Sigmoid colon (tissue), 4 donors: Measurements from ENCODE around the gene PAK5.

Experiments
- POLR2AphosphoS5 ChIP-seq, 4 donors: sonication (generic); formaldehyde crosslinking; IDR thresholded peaks; one replicate each; pipeline ENCODE4 v1.6.1; 2017; ENCODE audit warnings: antibody characterized with exemption in 4 of 4
- TF ChIP-seq, protein P1 (sequence below), 4 experiments: fragments of 450-650 bp in 3 of 4; fragments of 200-600 bp in 1 of 4; IDR thresholded peaks; one replicate each; pipeline ENCODE4 v1.5.1; 2016 to 2019; ENCODE audit warnings: antibody characterized with exemption in 4 of 4, mild to moderate bottlenecking in 3 of 4, moderate library complexity in 2 of 4

DNA sequence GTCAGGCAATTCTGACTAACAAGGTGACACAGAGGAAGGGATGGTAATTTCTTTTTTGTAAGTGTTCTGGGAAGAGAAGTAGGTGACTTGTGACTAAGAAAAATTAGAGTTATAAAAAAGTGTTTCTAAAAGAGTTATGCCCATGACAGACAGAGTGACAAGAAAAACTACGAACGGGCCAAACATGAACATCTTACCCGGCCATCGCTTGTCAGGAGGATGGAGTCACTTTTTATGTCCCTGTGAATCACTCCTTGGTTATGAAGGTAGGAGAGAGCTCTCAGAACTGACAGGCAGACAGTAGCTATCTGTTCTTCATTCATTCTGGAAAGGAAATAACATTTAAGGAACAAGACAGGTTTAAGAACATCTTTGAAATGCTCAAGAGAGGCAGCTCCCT, 281.5 kb downstream of the PAK5 start:
- TF ChIP-seq POLR2AphosphoS5 (IDR thresholded peaks at IDR 0.05), result no peak
- TF ChIP-seq, protein P1, sequence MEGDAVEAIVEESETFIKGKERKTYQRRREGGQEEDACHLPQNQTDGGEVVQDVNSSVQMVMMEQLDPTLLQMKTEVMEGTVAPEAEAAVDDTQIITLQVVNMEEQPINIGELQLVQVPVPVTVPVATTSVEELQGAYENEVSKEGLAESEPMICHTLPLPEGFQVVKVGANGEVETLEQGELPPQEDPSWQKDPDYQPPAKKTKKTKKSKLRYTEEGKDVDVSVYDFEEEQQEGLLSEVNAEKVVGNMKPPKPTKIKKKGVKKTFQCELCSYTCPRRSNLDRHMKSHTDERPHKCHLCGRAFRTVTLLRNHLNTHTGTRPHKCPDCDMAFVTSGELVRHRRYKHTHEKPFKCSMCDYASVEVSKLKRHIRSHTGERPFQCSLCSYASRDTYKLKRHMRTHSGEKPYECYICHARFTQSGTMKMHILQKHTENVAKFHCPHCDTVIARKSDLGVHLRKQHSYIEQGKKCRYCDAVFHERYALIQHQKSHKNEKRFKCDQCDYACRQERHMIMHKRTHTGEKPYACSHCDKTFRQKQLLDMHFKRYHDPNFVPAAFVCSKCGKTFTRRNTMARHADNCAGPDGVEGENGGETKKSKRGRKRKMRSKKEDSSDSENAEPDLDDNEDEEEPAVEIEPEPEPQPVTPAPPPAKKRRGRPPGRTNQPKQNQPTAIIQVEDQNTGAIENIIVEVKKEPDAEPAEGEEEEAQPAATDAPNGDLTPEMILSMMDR (IDR thresholded peaks at IDR 0.05), result no peak
